ACC112 (cell line): ENCODE data around the gene EVI2A.

Experiments
- H2AFZ ChIP-seq: fragments of 200-600 bp; sonication (generic); one replicate; pipeline ENCODE4 v1.6.0; 2017; ENCODE audit warnings: antibody characterized with exemption, low read length; ENCODE audit not compliant: unreplicated experiment
- H3K27ac ChIP-seq: fragments of 200-600 bp; sonication (generic); 2 replicates; pipeline ENCODE4 v1.5.1; 2014; ENCODE audit warnings: low read depth, mild to moderate bottlenecking, antibody characterized with exemption, low read length, moderate library complexity
- H3K27me3 ChIP-seq: fragments of 200-600 bp; sonication (generic); 2 replicates; pipeline ENCODE4 v1.6.1; 2014; ENCODE audit warnings: mild to moderate bottlenecking, antibody characterized with exemption, low read length, moderate library complexity, mixed read lengths; ENCODE audit not compliant: insufficient read depth
- H3K36me3 ChIP-seq: fragments of 200-600 bp; sonication (generic); 2 replicates; pipeline ENCODE4 v1.6.1; 2016; ENCODE audit warnings: mild to moderate bottlenecking, antibody characterized with exemption, low read length, moderate library complexity, mixed read lengths; ENCODE audit not compliant: insufficient read depth
- H3K4me1 ChIP-seq: fragments of 200-600 bp; sonication (generic); one replicate; pipeline ENCODE4 v1.6.1; 2016; ENCODE audit warnings: low read length, mixed read lengths; ENCODE audit not compliant: insufficient read depth, unreplicated experiment, control insufficient read depth
- H3K4me3 ChIP-seq: fragments of 200-600 bp; sonication (generic); 2 replicates; pipeline ENCODE4 v1.5.1; 2014; ENCODE audit warnings: mild to moderate bottlenecking, low read depth, low read length
- H3K79me2 ChIP-seq: fragments of 200-600 bp; sonication (generic); one replicate; pipeline ENCODE4 v1.6.0; 2016; ENCODE audit warnings: low read length; ENCODE audit not compliant: control insufficient read depth, unreplicated experiment, insufficient read depth

Gene EVI2A

GRCh38 chr17:31329221-31329620 is 7.8 kb upstream of the EVI2A start:
- peaks cover 4% of the 10 kb centered on the region for H3K36me3 ChIP-seq
- no peaks in the 10 kb centered on the region for H3K27me3 ChIP-seq
- no peak overlapping the region for H3K27ac ChIP-seq
- H3K79me2 ChIP-seq, result no peaks in the 10 kb centered on the region
- peaks cover 16% of the 10 kb centered on the region for H3K4me1 ChIP-seq
- H3K4me3 ChIP-seq, result no peak overlapping the region
- H2AFZ ChIP-seq, result no peak overlapping the region

GRCh38 chr17:31328160-31328535 is 6.7 kb upstream of the EVI2A start:
- H3K79me2 ChIP-seq, result no peaks in the 10 kb centered on the region
- H3K4me3 ChIP-seq, result no peak overlapping the region
- H3K36me3 ChIP-seq, result peaks cover 4% of the 10 kb centered on the region
- no peaks in the 10 kb centered on the region for H3K27me3 ChIP-seq
- H3K4me1 ChIP-seq, result peaks cover 16% of the 10 kb centered on the region
- peak overlapping the region; percentile 82 for H3K27ac ChIP-seq
- H2AFZ ChIP-seq, result no peak overlapping the region

DNA sequence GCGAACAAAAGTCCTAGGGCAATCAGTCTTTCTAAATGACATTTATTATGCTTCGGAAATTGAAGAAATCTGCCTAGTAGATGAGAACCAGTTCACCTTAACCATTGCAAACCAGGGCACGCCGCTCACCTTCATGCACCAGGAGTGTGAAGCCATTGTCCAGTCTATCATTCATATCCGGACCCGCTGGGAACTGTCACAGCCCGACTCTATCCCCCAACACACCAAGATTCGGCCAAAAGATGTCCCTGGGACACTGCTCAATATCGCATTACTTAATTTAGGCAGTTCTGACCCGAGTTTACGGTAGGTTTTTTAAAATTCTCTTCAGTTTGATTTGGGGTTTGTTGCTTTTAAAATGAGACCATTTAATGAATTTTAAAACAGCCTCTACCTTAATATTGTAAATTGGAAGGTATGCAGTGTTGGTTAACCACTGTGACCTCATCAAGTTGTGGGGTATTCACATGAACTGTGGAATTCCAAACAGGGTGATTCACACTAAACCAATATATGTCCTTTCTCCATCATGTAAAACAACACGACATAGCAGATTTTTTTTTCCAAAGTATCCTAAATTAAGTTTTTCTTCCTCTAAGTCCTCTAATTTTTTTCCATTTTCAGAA is 6.2 kb upstream of the EVI2A start:
- Histone ChIP-seq H3K36me3 (peaks cover 4% of the 10 kb centered on the region), H3K4me3 (no peak overlapping the region), H3K27ac (peak overlapping the region; percentile 82), H3K27me3 (no peaks in the 10 kb centered on the region), H2AFZ (no peak overlapping the region), H3K79me2 (no peaks in the 10 kb centered on the region), H3K4me1 (peaks cover 16% of the 10 kb centered on the region)

- H3K4me1 ChIP-seq, result peaks cover 43% of the 10 kb centered on the region
- no peaks in the 10 kb centered on the region for H3K27me3 ChIP-seq
- H3K79me2 ChIP-seq, result peaks cover 16% of the 10 kb centered on the region
- no peak overlapping the region for H3K4me3 ChIP-seq
- no peak overlapping the region for H2AFZ ChIP-seq
- peaks cover 6% of the 10 kb centered on the region for H3K36me3 ChIP-seq
- no peak overlapping the region for H3K27ac ChIP-seq
Observed at GRCh38 chr17:31323551-31323950, 2.1 kb upstream of the EVI2A start.

GRCh38 chr17:31321966-31322365 is 544 bp upstream of the EVI2A start:
- H3K36me3 ChIP-seq, result 0 out of 2 replicates have a peak, but pooled peaks cover 4% of the 10 kb centered on the region
- H3K4me3 ChIP-seq, result peak overlapping the region; percentile 71; the same call in 1 of the 2 replicates
- peaks cover 17% of the 10 kb centered on the region for H3K79me2 ChIP-seq
- H3K4me1 ChIP-seq, result peaks cover 38% of the 10 kb centered on the region
- H2AFZ ChIP-seq, result no peak overlapping the region
- H3K27me3 ChIP-seq, result no peaks in the 10 kb centered on the region
- peak overlapping the region; percentile 71 for H3K27ac ChIP-seq

DNA sequence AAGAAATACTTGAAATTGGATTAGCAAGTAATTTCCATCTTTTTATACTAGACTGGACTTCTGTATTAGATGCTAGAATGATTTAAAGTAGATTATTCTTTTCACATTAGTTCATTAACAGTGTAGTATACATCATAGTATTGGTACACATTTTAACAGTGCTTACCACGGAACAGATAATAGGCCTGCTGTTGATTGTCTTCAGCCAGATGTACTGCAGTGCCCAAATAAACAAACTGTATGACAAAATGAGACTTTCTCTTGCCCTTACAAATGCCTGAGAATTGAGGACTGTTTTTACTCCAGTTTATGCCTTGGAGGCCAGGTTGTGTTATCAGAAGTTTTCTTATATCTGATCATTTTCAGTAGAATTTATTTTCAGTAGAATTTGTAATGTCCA is 631 bp downstream of the EVI2A start:
- peak overlapping the region; percentile 71 for H3K27ac ChIP-seq
- peaks cover 17% of the 10 kb centered on the region for H3K79me2 ChIP-seq
- peak overlapping the region; percentile 71 for H3K4me3 ChIP-seq
- 0 out of 2 replicates have a peak, but pooled peaks cover 4% of the 10 kb centered on the region for H3K36me3 ChIP-seq
- no peaks in the 10 kb centered on the region for H3K27me3 ChIP-seq
- H2AFZ ChIP-seq, result no peak overlapping the region
- H3K4me1 ChIP-seq, result peaks cover 38% of the 10 kb centered on the region

- H2AFZ ChIP-seq, result no peak overlapping the region
- H3K27ac ChIP-seq, result peak overlapping the region; percentile 71
- H3K27me3 ChIP-seq, result no peaks in the 10 kb centered on the region
- peaks cover 38% of the 10 kb centered on the region for H3K4me1 ChIP-seq
- H3K36me3 ChIP-seq, result 0 out of 2 replicates have a peak, but pooled peaks cover 4% of the 10 kb centered on the region
- peak overlapping the region; percentile 71 for H3K4me3 ChIP-seq
- H3K79me2 ChIP-seq, result peaks cover 17% of the 10 kb centered on the region
Observed at GRCh38 chr17:31320241-31320640, 1.2 kb downstream of the EVI2A start.

- H3K27me3 ChIP-seq, result no peaks in the 10 kb centered on the region
- peaks cover 17% of the 10 kb centered on the region for H3K79me2 ChIP-seq
- H3K36me3 ChIP-seq, result 0 out of 2 replicates have a peak, but pooled peaks cover 4% of the 10 kb centered on the region
- peak overlapping the region; percentile 71 for H3K4me3 ChIP-seq
- H2AFZ ChIP-seq, result peak overlapping the region; percentile 84
- peak overlapping the region; percentile 83 for H3K27ac ChIP-seq
- H3K4me1 ChIP-seq, result peaks cover 46% of the 10 kb centered on the region
Observed at GRCh38 chr17:31318851-31319661, 2.4 kb downstream of the EVI2A start.

DNA sequence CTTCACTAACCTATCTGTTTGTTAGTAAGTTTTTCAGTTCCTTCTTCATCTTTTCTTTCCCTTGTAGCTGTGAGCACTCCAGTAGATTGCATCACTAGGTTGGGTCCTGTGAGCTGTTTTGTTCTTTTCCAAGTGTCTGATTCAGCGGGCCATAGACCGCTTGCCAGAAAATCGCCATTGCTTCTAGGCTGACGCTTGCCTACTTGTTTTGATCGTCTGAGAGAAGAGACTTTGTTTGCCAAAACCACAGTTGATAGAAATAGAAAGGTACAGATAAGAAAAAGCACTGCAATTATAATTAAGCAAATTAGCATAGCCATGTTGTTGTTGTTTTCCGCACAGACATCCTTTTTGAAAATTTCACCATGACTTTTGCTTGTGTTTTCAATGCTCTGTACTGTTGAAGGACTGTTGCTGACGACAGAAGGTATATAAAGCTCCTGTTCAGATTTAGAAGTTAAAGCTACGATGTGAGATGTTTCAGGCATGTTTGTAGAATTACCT is 3.1 kb downstream of the EVI2A start:
- Histone ChIP-seq H2AFZ (peak overlapping the region; percentile 84), H3K36me3 (0 out of 2 replicates have a peak, but pooled peaks cover 4% of the 10 kb centered on the region), H3K4me1 (peaks cover 46% of the 10 kb centered on the region), H3K79me2 (peaks cover 17% of the 10 kb centered on the region), H3K27me3 (no peaks in the 10 kb centered on the region), H3K27ac (peak overlapping the region; percentile 83), H3K4me3 (peak overlapping the region; percentile 71)

GRCh38 chr17:31314782-31315100 is 6.7 kb downstream of the EVI2A start:
- no peaks in the 10 kb centered on the region for H3K27me3 ChIP-seq

More at GRCh38 chr17:31314782-31315100, 6.7 kb downstream of the EVI2A start:
- Histone ChIP-seq H2AFZ (no peak overlapping the region), H3K79me2 (peaks cover 15% of the 10 kb centered on the region), H3K27ac (peak overlapping the region; percentile 89), H3K4me1 (peaks cover 32% of the 10 kb centered on the region), H3K36me3 (0 out of 2 replicates have a peak, but pooled peaks cover 4% of the 10 kb centered on the region), H3K4me3 (peak overlapping the region; percentile 73; the same call in 1 of the 2 replicates)
